MV-4-11 (cell line): ENCODE measurements around the gene SOAT1.
A peak's percentile ranks its signal among the peaks of the same experiment; 100 is the strongest.
"Not testable (repeated sequence)": the region's sequence is repeated elsewhere in the genome, so short reads cannot be mapped to it uniquely, and the experiment has no call there.

Source experiments
- DNase-seq: peaks from one replicate; lab custom pipeline; 2025; lab: John Stamatoyannopoulos, UW

Gene SOAT1

DNA sequence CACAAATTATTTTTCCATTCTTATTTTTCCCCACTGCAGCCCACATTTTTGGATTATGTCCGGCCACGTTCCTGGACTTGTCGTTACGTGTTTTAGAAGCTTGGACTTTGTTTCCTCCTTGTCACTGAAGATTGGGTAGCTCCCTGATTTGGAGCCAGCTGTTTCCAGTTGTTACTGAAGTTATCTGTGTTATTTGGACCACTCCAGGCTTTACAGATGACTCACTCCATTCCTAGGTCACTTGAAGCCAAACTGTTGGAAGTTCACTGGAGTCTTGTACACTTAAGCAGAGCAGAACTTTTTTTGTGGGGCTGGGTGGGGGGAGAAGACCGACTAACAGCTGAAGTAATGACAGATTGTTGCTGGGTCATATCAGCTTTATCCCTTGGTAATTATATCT is 59.9 kb downstream of the SOAT1 start:
- DNase-seq: no peak

DNA sequence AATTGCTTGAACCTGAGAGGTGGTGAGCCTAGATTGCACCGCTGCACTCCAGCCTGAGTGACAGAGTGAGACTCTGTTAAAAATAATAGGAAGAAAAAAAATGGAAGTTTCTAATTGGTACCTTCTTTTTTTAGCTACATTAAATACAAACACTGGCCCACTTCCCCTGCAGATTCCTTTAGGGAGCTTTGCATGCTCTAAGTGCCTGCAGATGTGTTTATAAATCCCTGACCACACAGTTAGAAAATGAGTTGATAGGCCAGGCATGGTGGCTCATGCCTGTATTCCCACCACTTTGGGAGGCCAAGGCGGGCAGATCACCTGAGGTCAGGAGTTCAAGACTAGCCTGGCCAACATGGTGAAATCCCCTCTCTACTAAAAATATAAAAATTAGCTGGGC is 68.0 kb downstream of the SOAT1 start:
- DNase-seq: not testable (repeated sequence)

DNA sequence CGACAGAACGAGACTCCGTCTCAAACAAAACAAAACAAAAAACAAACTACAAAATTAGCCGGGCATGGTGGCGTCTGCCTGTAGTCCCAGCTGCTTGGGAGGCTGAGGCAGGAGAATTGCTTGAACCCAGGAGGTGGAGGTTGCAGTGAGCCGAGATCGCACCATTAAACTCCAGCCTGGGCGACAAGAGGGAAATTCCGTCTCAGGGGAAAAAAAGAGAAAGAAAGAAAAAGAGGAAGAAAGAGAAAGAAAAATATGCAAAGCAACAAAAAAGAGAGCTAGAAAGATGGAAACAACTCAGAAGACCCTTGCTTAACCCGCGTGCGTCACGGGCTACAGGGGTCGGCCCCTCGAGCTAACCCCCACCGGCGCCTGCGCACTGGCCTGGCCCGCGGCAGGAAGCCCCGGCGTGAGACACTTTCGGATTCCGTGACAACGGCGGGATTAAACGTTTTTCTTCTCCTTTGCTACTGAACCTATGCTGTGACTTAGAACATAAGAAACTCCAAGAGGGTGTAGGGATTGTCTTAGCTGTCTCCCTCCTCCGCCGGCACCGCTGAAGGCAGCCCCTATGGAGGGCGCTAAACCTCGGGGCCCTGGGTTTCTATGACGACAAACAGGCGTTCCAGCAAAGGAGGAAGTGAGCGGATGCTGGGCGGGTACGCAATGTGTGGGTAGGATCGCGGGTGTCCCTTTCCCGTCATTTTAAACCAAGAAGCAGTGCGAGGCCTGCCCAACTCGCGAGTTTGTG is 71.9 kb downstream of the SOAT1 start, which contains the start of gene AXDND1:
Gene AXDND1, plus strand, starts transcription at position 630 of the 751 bp plus-strand sequence. CDS start 539 bp downstream, outside the sequence.
- peak; percentile 95 for DNase-seq

DNA sequence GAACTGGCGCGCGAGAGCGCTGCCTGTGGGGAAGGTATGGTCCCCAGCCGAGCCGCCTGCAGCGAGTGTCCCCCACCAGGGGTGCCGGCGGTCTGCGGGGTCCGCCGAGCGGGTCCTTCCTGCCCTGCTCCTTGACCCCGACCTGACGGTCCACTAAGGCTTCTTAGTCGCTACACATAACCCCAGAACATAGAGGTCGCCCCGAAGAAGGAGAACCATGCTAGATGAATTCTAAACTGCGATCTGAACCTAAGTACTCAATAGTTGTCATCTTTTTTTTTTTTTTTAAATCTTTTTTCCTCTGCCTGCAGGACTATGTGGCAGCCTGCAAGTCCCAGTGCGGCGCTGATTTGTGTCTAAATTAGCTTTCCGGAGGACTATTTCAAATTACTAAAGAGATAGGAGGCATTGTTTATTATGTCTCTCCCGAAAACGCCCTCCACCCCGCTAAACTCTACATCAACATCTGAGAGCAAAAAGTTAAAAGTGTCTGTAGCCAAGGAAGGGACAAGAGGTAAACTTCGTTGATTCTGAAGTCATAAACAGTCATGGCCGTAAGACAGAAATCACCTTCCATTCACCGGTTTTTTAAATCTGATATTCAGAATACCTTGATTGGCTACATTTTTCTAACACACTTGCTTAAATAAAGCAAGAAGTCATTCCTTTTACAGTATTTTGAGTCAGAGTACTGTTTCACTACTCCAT is 72.7 kb downstream of the SOAT1 start:
- no peak for DNase-seq

DNA sequence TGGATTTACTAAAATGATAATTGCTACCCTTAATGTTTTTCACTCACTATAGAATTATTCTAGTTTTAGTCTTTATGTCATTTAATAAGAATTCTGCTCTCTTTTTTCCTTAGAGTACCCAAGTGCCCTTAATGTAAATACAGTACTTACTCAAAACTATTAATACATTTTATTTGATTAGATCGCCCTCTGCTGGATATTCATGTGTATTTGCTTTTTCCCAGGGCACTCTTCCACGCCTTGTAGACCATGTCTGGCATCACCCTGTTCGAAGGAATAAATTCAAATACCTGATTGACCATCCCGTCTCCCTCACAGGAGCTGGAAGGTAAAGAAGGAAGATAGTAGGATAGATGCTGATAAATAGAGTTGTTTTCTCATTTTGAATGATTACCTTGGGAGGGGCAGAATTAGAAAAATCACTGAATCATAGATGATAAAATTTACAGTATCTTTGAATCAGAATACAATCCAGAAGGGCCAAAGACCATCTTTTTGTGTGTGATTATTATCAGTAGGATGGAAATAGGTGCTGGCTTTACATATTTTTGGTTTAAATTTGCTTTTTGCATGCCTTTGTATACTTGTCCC is 76.2 kb downstream of the SOAT1 start:
- peak; percentile 73 for DNase-seq

DNA sequence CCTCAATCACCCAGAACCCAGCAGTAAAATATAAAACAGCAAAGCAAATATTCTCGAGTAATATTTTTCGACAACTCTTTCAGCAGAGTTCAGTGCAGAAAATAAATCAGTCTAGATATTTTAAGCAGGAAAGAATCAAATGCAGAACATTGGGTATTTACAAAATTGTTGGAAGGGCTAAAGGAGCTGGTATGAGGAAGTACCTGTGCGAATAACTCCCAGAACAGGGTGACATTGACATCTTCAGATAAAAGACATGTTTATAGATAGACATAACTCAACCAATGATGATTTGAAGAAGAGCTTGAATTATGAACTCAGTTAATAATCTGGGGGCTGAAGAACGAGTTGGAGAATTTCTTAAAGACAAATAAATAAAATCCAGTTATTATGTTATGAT is 78.6 kb downstream of the SOAT1 start:
- DNase-seq: no peak

DNA sequence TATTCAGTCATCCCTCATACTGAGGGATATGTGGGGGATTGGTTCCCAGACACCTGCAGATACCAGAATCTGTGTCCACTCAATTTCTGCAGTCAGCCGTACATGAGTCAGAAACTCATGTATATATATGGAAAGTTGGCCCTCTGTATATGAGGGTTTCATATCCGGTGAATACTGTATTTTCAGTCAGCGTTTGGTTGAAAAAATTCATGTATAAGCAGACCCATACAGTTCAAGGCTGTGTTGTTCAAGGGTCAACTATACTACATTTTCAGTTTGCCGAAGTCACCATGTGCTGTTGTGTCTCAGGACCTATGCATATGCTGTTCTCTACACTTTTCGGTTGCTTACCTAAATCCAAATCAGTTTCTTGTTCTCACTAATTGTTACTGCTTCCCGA is 82.6 kb downstream of the SOAT1 start:
- no peak for DNase-seq

DNA sequence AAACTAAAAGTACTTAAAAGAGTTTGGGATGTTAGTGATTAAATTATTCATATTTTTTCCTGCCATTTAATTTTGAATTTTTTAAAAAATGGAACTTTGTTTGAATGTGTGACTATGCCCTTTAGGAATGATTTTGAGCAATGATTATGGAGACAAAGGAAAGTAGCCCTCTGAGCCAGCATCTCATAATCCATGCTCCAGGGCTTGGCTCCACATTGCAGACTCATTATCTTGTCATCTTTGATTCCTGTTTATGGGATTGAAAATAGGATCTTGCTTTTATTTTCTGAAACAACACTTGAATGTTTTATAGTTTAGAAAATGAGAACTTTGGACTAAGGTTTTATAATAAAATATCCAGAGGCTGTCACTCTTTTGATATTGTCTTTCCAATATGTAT is 86.7 kb downstream of the SOAT1 start:
- no peak for DNase-seq

DNA sequence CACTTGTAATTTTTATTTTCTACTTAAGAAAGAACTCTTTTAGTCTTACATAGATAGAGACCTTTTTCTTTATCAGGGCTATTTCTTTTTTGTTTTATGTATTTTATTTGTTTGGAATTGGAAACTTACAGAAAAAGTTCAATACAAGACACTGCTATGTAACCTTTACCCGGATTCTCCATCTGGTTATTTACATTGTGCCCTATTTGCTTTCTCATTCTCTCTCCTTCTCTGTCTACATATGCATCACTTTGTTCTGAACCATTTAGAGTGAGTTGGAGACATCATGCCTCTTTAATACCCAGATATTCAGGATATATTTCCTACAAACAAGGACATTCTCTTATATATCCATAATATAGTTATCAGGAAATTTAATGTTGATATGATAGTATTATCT is 90.4 kb downstream of the SOAT1 start:
- no peak for DNase-seq

DNA sequence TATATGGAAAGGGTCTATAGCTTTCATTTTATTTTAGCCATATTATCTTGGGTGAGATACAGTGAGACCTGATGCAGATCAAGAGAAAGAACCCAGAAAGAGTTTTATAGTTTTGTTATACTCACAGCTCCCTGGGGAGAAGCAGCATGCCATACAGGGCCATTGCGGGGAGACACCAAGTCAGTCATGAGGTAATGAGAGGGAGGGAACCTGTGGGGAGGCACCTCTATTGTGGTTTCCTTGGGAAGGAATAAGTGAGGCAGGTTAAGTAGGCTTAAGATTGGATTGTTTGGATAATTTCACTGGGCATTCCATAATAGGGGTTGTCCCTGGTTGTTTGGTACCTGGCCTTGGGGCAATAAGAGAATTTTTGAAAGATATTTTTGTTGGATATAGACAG is 91.9 kb downstream of the SOAT1 start:
- DNase-seq: no peak

DNA sequence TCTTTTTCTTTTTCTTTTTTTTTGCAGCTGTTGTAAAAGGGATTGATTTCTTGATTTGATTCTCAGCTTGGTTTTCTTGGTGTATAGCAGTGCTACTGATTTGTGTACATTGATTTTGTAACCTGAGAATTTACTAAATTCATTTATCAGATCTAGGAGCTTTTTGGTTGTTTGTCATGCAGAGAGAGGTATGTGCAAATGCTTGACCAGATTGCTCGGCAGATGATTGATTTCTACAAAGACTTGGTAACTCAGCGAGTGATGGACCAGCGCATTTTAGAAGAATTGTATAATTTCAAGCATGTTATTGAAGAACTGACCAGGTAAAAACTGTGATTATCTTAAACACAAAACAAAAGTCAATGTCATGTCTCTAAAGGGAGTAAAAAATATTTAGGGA is 100.1 kb downstream of the SOAT1 start:
- DNase-seq: no peak

DNA sequence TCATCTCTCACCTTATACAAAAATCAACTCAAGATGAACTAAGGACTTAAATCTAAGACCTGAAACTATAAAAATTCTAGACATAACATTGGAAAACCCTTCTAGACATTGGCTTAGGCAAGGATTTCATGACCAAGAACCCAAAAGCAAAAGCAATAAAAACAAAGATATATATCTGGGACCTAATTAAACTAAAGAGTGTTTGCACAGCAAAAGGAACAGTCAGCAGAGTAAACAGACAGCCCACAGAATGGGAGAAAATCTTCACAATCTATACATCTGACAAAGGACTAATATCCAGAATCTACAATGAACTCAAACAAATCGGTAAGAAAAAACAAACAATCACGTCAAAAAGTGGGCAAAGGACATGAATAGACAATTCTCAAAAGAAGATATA is 105.8 kb downstream of the SOAT1 start:
- not testable (repeated sequence) for DNase-seq
